GF-D8 (cell line): ENCODE results near the gene PCNT.
"Not testable (repeated sequence)": the region's sequence is repeated elsewhere in the genome, so short reads cannot be mapped to it uniquely, and the experiment has no call there.

Experiments used
- DNase-seq: peaks from one replicate; lab custom pipeline; 2025; lab: John Stamatoyannopoulos, UW

Gene PCNT

GRCh38 chr21:46384556-46384955, 60.6 kb downstream of the PCNT start:
- no peak for DNase-seq

GRCh38 chr21:46385846-46386733, 62.1 kb downstream of the PCNT start:
- DNase-seq: no peak

- no peak for DNase-seq
Observed at GRCh38 chr21:46386734-46387088, 62.8 kb downstream of the PCNT start.

GRCh38 chr21:46388206-46388880, 64.4 kb downstream of the PCNT start:
- no peak for DNase-seq

GRCh38 chr21:46388896-46389295, 64.9 kb downstream of the PCNT start:
- DNase-seq: no peak

GRCh38 chr21:46390603-46391545, 66.9 kb downstream of the PCNT start:
- DNase-seq: no peak

- DNase-seq: no peak
Observed at GRCh38 chr21:46391773-46392172, 67.8 kb downstream of the PCNT start.

GRCh38 chr21:46392921-46393320, 69.0 kb downstream of the PCNT start:
- DNase-seq: no peak

GRCh38 chr21:46393451-46393940, 69.5 kb downstream of the PCNT start:
- DNase-seq: no peak

GRCh38 chr21:46393941-46394594, 70.1 kb downstream of the PCNT start:
- DNase-seq: no peak

- DNase-seq: no peak
Observed at GRCh38 chr21:46394595-46395104, 70.7 kb downstream of the PCNT start.

- no peak for DNase-seq
Observed at GRCh38 chr21:46397211-46397905, 73.4 kb downstream of the PCNT start.

GRCh38 chr21:46397993-46398392, 74.0 kb downstream of the PCNT start:
- DNase-seq: no peak

GRCh38 chr21:46399129-46399528, 75.2 kb downstream of the PCNT start:
- DNase-seq: no peak

- DNase-seq: no peak
Observed at GRCh38 chr21:46399686-46400085, 75.7 kb downstream of the PCNT start.

GRCh38 chr21:46401186-46401910, 77.4 kb downstream of the PCNT start:
- DNase-seq: no peak

- no peak for DNase-seq
Observed at GRCh38 chr21:46402421-46402820, 78.5 kb downstream of the PCNT start.

- not testable (repeated sequence) for DNase-seq
Observed at GRCh38 chr21:46403234-46403811, 79.4 kb downstream of the PCNT start.

- no peak for DNase-seq
Observed at GRCh38 chr21:46404306-46404705, 80.3 kb downstream of the PCNT start.

- DNase-seq: no peak
Observed at GRCh38 chr21:46406001-46406400, 82.0 kb downstream of the PCNT start.
